SU-DHL-6 (cell line): Measurements from ENCODE around the gene MS4A18.

Source experiments
- H2AFZ ChIP-seq: fragments of 200-600 bp; sonication (generic); 2 replicates; pipeline ENCODE4 v1.6.1; 2014; ENCODE audit warnings: low read depth, mild to moderate bottlenecking, moderate library complexity, mixed read lengths, antibody characterized with exemption, low read length; ENCODE audit not compliant: severe bottlenecking
- H3F3A ChIP-seq: fragments of 200-600 bp; shearing (Covaris generic); 2 replicates; pipeline ENCODE4 v1.6.0; 2016; ENCODE audit warnings: antibody characterized with exemption, mild to moderate bottlenecking; ENCODE audit not compliant: insufficient read depth
- H3K27ac ChIP-seq: fragments of 200-600 bp; sonication (generic); 2 replicates; pipeline ENCODE4 v1.5.1; 2016; ENCODE audit warnings: low read depth, mild to moderate bottlenecking, low read length, moderate library complexity, mixed read lengths
- H3K27me3 ChIP-seq: fragments of 200-600 bp; sonication (generic), shearing (Covaris generic); 2 replicates; pipeline ENCODE4 v1.6.0; 2014; ENCODE audit warnings: mild to moderate bottlenecking, low read length
- H3K36me3 ChIP-seq: fragments of 200-600 bp; sonication (generic); 2 replicates; pipeline ENCODE4 v1.6.1; 2014; ENCODE audit warnings: mild to moderate bottlenecking, low read length, mixed read lengths
- H3K4me2 ChIP-seq: fragments of 300-600, 200-600 bp; shearing (Covaris generic), sonication (generic); 2 replicates; pipeline ENCODE4 v1.6.0; 2014; ENCODE audit warnings: low read length, low read depth, mild to moderate bottlenecking; ENCODE audit not compliant: poor library complexity, severe bottlenecking
- H3K4me3 ChIP-seq: fragments of 200-600 bp; sonication (generic); 2 replicates; pipeline ENCODE4 v1.5.1; 2014; ENCODE audit warnings: antibody characterized with exemption, low read length, mild to moderate bottlenecking, mixed read lengths; ENCODE audit not compliant: insufficient read depth, poor library complexity, severe bottlenecking
- H3K79me2 ChIP-seq: fragments of 200-600 bp; sonication (generic); 2 replicates; pipeline ENCODE4 v1.6.1; 2014; ENCODE audit warnings: mild to moderate bottlenecking, low read length, moderate library complexity; ENCODE audit not compliant: insufficient read depth
- H3K9ac ChIP-seq: fragments of 200-600 bp; sonication (generic); 2 replicates; pipeline ENCODE4 v1.7.0; 2014; ENCODE audit warnings: mild to moderate bottlenecking, low read length
- H3K9me2 ChIP-seq: fragments of 200-600 bp; sonication (generic); replicated peaks from 2 replicates; pipeline ENCODE4 v1.6.1; 2014; ENCODE audit warnings: low read length; ENCODE audit not compliant: insufficient read depth
- H3K9me3 ChIP-seq: fragments of 200-600 bp; sonication (generic); 2 replicates; pipeline ENCODE4 v1.6.1; 2014; ENCODE audit warnings: low read length, mixed read lengths; ENCODE audit not compliant: insufficient read depth
- H4K20me1 ChIP-seq: fragments of 200-600 bp; sonication (generic); 2 replicates; pipeline ENCODE4 v1.6.1; 2014; ENCODE audit warnings: low read depth, mild to moderate bottlenecking, antibody characterized with exemption, low read length, moderate library complexity, mixed read lengths
- EZH2phosphoT487 ChIP-seq: fragments of 200-600 bp; sonication (generic), shearing (Covaris generic); conservative IDR thresholded peaks from 2 replicates; pipeline ENCODE4 v1.6.1; 2018; ENCODE audit warnings: mild to moderate bottlenecking, antibody characterized with exemption, low read length, moderate library complexity, mixed read lengths
- TF ChIP-seq, protein P1 (sequence below): fragments of 200-600 bp; sonication (generic); IDR thresholded peaks from one replicate; pipeline ENCODE4 v1.5.1; 2017; ENCODE audit warnings: antibody characterized with exemption, mild to moderate bottlenecking, low read length, moderate library complexity; ENCODE audit not compliant: insufficient read depth, poor library complexity, severe bottlenecking

Gene MS4A18

DNA sequence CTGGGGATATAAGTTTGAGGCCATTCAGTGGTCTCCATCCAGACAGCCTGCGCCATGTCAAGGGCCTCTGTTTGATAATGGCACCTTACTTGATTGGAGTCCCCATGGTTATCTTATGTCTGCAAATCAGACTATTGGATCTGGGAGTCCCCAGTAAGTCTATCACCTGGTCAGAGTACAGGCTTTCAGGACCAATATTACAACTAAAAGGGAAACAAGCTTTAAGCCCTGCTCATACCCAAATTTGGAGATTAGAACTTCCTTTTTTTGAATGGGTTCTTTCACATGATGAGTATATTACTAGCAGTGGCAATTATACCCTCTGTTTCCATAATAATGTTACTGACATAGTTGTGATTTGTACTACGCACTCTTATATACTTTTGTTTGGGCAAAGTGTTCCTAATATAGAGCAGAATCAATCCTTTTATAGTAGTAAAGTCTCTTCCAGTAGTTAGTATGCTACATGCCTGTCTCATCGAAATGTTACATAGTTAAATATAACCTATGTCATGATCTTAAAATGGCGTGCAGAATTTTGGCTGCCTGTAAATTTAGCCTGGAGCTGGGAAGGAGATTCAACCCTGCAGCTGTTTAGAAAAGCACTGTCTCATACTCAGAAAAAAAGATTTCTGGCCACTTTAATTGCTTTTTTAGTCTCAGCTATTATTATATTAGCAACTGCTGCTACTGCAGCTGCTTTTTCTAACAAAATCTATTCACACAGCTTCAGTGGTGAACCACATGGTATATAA is 37.1 kb downstream of the MS4A18 start:
- Histone ChIP-seq H3K79me2 (no peaks in the 10 kb centered on the region), H3K4me2 (no peak overlapping the region), H3F3A (no peaks in the 10 kb centered on the region), H3K9me2 (no peaks in the 10 kb centered on the region), H3K4me3 (no peak overlapping the region), H3K9ac (no peak overlapping the region), H3K9me3 (no peaks in the 10 kb centered on the region), H3K36me3 (no peaks in the 10 kb centered on the region), H3K27me3 (no peaks in the 10 kb centered on the region), H2AFZ (no peak overlapping the region), H4K20me1 (no peaks in the 10 kb centered on the region), H3K27ac (no peak overlapping the region)
- no peak for TF ChIP-seq EZH2phosphoT487
- TF ChIP-seq, protein P1, sequence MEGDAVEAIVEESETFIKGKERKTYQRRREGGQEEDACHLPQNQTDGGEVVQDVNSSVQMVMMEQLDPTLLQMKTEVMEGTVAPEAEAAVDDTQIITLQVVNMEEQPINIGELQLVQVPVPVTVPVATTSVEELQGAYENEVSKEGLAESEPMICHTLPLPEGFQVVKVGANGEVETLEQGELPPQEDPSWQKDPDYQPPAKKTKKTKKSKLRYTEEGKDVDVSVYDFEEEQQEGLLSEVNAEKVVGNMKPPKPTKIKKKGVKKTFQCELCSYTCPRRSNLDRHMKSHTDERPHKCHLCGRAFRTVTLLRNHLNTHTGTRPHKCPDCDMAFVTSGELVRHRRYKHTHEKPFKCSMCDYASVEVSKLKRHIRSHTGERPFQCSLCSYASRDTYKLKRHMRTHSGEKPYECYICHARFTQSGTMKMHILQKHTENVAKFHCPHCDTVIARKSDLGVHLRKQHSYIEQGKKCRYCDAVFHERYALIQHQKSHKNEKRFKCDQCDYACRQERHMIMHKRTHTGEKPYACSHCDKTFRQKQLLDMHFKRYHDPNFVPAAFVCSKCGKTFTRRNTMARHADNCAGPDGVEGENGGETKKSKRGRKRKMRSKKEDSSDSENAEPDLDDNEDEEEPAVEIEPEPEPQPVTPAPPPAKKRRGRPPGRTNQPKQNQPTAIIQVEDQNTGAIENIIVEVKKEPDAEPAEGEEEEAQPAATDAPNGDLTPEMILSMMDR: no peak

DNA sequence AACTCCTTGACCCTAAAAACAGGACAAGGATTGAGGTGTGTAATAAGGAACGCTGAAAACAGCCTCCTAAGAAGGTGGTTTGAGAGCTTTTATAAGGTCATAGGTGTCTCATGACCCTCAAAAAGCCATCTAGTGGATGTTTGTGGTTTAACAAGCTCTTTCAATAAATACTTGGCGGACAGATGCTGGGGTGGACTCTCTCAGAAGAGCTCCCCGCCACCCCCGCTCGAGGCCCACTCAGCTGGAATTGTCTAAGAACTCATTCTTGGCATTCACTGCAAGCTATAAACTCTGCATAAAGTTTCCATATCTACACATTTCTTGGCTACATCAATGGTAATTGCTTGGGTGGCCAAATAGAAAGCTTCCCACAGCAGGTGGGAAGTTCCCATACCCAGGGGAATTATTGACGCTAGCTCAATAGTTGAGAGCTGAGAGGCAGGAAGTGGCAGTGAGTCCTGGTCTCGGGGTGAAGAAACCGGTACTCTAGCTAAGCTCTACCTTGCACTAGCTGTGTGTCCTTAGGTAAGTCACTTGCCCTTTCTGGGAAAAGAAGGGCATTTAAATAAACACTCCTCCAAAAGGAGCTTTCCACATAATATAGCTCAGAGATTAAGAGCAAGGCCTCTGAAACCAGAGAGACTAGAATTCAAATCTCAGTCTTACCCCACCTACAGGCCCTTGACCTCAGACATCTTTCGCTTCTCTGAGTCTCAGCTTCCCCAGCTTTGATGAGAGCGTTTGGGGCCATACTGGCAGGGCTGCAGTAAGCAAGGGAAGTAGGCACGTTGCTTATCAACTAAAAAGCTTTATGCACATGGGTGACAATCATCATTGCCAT is 38.6 kb downstream of the MS4A18 start:
- H3K9me2 ChIP-seq: no peaks in the 10 kb centered on the region
- TF ChIP-seq, protein P1: peak; percentile 28
- TF ChIP-seq EZH2phosphoT487: no peak
- no peak overlapping the region for H3K27ac ChIP-seq
- no peaks in the 10 kb centered on the region for H3K36me3 ChIP-seq
- H3K4me2 ChIP-seq: no peak overlapping the region
- H3F3A ChIP-seq: no peaks in the 10 kb centered on the region
- H3K9ac ChIP-seq: no peak overlapping the region
- no peaks in the 10 kb centered on the region for H3K27me3 ChIP-seq
- no peak overlapping the region for H2AFZ ChIP-seq
- H3K9me3 ChIP-seq: no peaks in the 10 kb centered on the region
- H3K4me3 ChIP-seq: no peak overlapping the region
- H3K79me2 ChIP-seq: no peaks in the 10 kb centered on the region
- no peaks in the 10 kb centered on the region for H4K20me1 ChIP-seq

DNA sequence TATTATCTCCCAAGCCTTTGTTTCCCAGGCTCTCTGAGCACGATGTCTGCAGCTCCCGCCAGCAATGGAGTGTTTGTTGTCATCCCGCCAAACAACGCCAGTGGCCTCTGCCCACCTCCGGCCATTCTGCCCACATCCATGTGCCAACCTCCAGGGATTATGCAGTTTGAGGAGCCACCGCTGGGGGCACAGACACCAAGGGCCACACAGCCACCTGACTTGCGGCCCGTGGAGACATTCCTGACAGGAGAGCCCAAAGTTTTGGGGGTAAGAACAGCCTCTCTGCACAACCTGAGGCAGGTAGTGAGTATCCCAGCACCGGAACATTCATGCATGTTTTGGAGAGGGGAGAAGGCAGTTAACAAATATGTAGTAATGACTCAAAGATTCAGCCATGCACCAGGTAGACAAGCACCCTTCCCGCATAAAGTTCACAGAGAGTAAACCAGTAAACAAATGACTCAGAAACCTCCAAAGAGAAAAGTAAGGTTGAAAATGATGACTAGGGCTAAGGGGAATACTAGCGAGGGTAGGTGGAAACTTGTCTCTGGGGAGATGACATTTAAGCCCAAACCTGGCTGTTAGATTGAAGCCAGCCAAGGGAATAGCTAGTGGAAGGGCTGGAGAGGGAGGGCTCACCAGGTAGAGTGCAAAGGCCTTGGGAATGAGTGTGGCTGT is 39.3 kb downstream of the MS4A18 start:
- H2AFZ ChIP-seq: no peak overlapping the region
- no peaks in the 10 kb centered on the region for H3K36me3 ChIP-seq
- H3K9me3 ChIP-seq: no peaks in the 10 kb centered on the region
- H4K20me1 ChIP-seq: no peaks in the 10 kb centered on the region
- no peak overlapping the region for H3K27ac ChIP-seq
- no peak overlapping the region for H3K4me2 ChIP-seq
- H3K27me3 ChIP-seq: no peaks in the 10 kb centered on the region
- H3K9me2 ChIP-seq: no peaks in the 10 kb centered on the region
- no peak overlapping the region for H3K9ac ChIP-seq
- H3K79me2 ChIP-seq: no peaks in the 10 kb centered on the region
- no peaks in the 10 kb centered on the region for H3F3A ChIP-seq
- TF ChIP-seq, protein P1: no peak
- TF ChIP-seq EZH2phosphoT487: no peak
- no peak overlapping the region for H3K4me3 ChIP-seq
